Measurements from ENCODE around the gene PRICKLE2. TPM values are rescaled to one million over a fixed set of nuclear protein-coding genes. Genes with fewer than 3 reads are reported as not detected.

The PRICKLE2 gene
- polyA plus RNA-seq, 3 donors = not detected

GRCh38 chr3:64223791-64224745 is 1.2 kb downstream of the PRICKLE2 start:
- intact Hi-C loops (cut with micrococcal nuclease) = no loop called here
- peaks cover 4 to 7% (median 6%) of the 10 kb centered on the region in 3 donors for H3K27me3 Mint-ChIP-seq (ENCODE audit: low read depth in 3 of 3)
- Histone ChIP-seq H3K4me1 (ENCODE audit: control insufficient read depth in 1 of 2, insufficient read depth in 2 of 2, low read length in 2 of 2) (no peaks in the 10 kb centered on the region), H3K9me3 (replicated peaks in 1 of 2; ENCODE audit: control insufficient read depth in 1 of 2, insufficient read depth in 1 of 2, low read length in 2 of 2) (no peaks in the 10 kb centered on the region), H3K27ac (ENCODE audit: low read depth in 1 of 2, low read length in 2 of 2) (no peak overlapping the region), H4K20me1 (ENCODE audit: insufficient read depth, low read length) (no peaks in the 10 kb centered on the region), H3K36me3 (replicated peaks in 1 of 2; ENCODE audit: control insufficient read depth in 1 of 2, insufficient read depth in 2 of 2, low read length in 2 of 2) (no peaks in the 10 kb centered on the region), H3K79me2 (ENCODE audit: insufficient read depth, low read length) (no peaks in the 10 kb centered on the region), H3K9ac (ENCODE audit: insufficient read depth, low read length, poor library complexity, severe bottlenecking) (no peak overlapping the region), H3K4me2 (replicated peaks; ENCODE audit: extremely low read depth, low read length, poor library complexity, severe bottlenecking) (no peak overlapping the region), H3K4me3 (replicated peaks in 1 of 3; ENCODE audit: low read depth in 2 of 3, low read length in 3 of 3) (no peak overlapping the region), H2AFZ (ENCODE audit: insufficient read depth, low read depth, low read length, poor library complexity, severe bottlenecking) (no peak overlapping the region), H3K27me3 (ENCODE audit: control insufficient read depth in 2 of 2, insufficient read depth in 2 of 2, low read length in 2 of 2) (no peaks in the 10 kb centered on the region)
- TF ChIP-seq, protein P1, sequence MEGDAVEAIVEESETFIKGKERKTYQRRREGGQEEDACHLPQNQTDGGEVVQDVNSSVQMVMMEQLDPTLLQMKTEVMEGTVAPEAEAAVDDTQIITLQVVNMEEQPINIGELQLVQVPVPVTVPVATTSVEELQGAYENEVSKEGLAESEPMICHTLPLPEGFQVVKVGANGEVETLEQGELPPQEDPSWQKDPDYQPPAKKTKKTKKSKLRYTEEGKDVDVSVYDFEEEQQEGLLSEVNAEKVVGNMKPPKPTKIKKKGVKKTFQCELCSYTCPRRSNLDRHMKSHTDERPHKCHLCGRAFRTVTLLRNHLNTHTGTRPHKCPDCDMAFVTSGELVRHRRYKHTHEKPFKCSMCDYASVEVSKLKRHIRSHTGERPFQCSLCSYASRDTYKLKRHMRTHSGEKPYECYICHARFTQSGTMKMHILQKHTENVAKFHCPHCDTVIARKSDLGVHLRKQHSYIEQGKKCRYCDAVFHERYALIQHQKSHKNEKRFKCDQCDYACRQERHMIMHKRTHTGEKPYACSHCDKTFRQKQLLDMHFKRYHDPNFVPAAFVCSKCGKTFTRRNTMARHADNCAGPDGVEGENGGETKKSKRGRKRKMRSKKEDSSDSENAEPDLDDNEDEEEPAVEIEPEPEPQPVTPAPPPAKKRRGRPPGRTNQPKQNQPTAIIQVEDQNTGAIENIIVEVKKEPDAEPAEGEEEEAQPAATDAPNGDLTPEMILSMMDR (IDR thresholded peaks at IDR 0.05) = no peak
- peaks cover 0 to 2% (median 0%) of the 10 kb centered on the region in 7 donors for H3K9me3 Mint-ChIP-seq
- no peaks in the 10 kb centered on the region for H3K36me3 Mint-ChIP-seq
- H3K4me1 Mint-ChIP-seq = no peaks in the 10 kb centered on the region
- no peak overlapping the region for H3K27ac Mint-ChIP-seq
- no peak for DNase-seq
- no peak overlapping the region for H3K4me3 Mint-ChIP-seq
- WGBS (ENCODE audit: insufficient coverage) = 88% methylated on average over 4 of the region's 9 CpGs

DNA sequence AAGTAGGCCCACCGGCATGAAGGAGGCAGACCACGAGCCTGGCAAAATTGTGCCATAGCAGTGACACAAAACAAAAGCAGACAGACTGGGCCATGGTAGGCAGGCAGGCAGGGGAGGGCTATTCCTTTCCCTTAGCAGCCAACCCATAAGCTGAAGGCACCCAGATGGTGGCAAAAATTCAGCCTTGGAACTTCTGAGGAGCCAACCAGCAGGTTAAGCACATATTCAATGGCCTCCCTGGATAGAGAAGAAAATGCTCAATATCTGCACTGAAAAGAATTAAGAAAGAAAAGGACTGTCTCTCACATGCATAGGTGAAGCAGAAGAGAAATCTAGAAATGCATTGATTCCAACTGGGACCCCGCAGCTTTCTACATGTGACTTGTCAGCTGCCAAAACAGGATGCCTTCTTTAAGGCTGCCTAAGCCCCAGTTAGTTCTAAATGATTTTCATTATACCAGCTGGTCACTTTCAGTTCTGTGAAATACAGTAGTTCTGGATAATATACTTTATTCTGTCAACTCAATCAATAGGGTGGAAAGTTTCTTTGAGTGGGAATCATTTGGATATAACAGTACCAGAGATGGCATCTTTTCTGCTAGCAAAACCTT is 2.7 kb downstream of the PRICKLE2 start:
- no peak overlapping the region for H3K27ac Mint-ChIP-seq
- intact Hi-C loops (cut with micrococcal nuclease) = no loop called here

More for the DNA sequence above, 2.7 kb downstream of the PRICKLE2 start:
- Histone ChIP-seq H3K27me3 (ENCODE audit: control insufficient read depth in 2 of 2, insufficient read depth in 2 of 2, low read length in 2 of 2) (no peaks in the 10 kb centered on the region), H2AFZ (ENCODE audit: insufficient read depth, low read depth, low read length, poor library complexity, severe bottlenecking) (no peak overlapping the region), H3K4me3 (replicated peaks in 1 of 3; ENCODE audit: low read depth in 2 of 3, low read length in 3 of 3) (no peak overlapping the region), H3K27ac (ENCODE audit: low read depth in 1 of 2, low read length in 2 of 2) (no peak overlapping the region), H3K9ac (ENCODE audit: insufficient read depth, low read length, poor library complexity, severe bottlenecking) (no peak overlapping the region), H3K36me3 (replicated peaks in 1 of 2; ENCODE audit: control insufficient read depth in 1 of 2, insufficient read depth in 2 of 2, low read length in 2 of 2) (no peaks in the 10 kb centered on the region), H3K4me1 (ENCODE audit: control insufficient read depth in 1 of 2, insufficient read depth in 2 of 2, low read length in 2 of 2) (no peaks in the 10 kb centered on the region), H4K20me1 (ENCODE audit: insufficient read depth, low read length) (no peaks in the 10 kb centered on the region), H3K79me2 (ENCODE audit: insufficient read depth, low read length) (no peaks in the 10 kb centered on the region), H3K4me2 (replicated peaks; ENCODE audit: extremely low read depth, low read length, poor library complexity, severe bottlenecking) (no peak overlapping the region), H3K9me3 (replicated peaks in 1 of 2; ENCODE audit: control insufficient read depth in 1 of 2, insufficient read depth in 1 of 2, low read length in 2 of 2) (no peaks in the 10 kb centered on the region)
- Mint-ChIP-seq H3K9me3 (peaks cover 0 to 2% (median 0%) of the 10 kb centered on the region in 7 donors), H3K36me3 (no peaks in the 10 kb centered on the region), H3K4me3 (no peak overlapping the region), H3K4me1 (no peaks in the 10 kb centered on the region), H3K27me3 (ENCODE audit: low read depth in 3 of 3) (peaks cover 4 to 7% (median 6%) of the 10 kb centered on the region in 3 donors)
- no peak for DNase-seq
- WGBS (ENCODE audit: insufficient coverage) = 93% methylated on average over 2 of the region's 3 CpGs
- TF ChIP-seq, protein P1 (IDR thresholded peaks at IDR 0.05) = no peak

Data from CD14-positive monocyte (primary cell).